T-cell (primary cell): Measurements from ENCODE around the gene ARHGAP8. TPM values are rescaled to one million over a fixed set of nuclear protein-coding genes. Genes with fewer than 3 reads are reported as not detected.

Experiments used
- ATAC-seq, 4 experiments: fragments of 200-7000 bp in 3 of 4; fragments of 150-1000 bp in 1 of 4; cut with Tn5 transposase; replicated peaks in 1 of 4; 1 replicate in 3 of 4; 2 replicates in 1 of 4; pipeline ENCODE4 v1.10.0; 2021; ENCODE audit warnings: moderate library complexity in 3 of 4, mild to moderate bottlenecking in 2 of 4, moderate number of reproducible peaks in 1 of 4
- CTCF ChIA-PET, 2 donors: fragments of 300-600 bp; sonication (Branson Sonifier 250); formaldehyde crosslinking; loops; one replicate each; lab custom pipeline; 2022; ENCODE audit warnings: antibody characterized with exemption in 2 of 2; lab: Charles Lee
- POLR2A ChIA-PET, 2 donors: fragments of 300-600 bp; sonication (Branson Sonifier 250); formaldehyde crosslinking; loops; one replicate each; lab custom pipeline; 2022; ENCODE audit warnings: antibody characterized with exemption in 2 of 2; lab: Charles Lee
- DNase-seq, 35 experiments: peaks; one replicate each; pipeline versions ENCODE4 v3.0.0 to v3.0.0-alpha.2; 2013 to 2023
- H3K27ac ChIP-seq: one replicate; pipeline ENCODE4 v1.5.1; 2013; ENCODE audit warnings: low read length
- H3K27me3 ChIP-seq, 2 experiments: replicated peaks in 1 of 2; 1 replicate in 1 of 2; 2 replicates in 1 of 2; pipeline versions ENCODE4 v1.6.1 to v1.7.0; 2013; ENCODE audit warnings: low read length in 1 of 2, mixed read lengths in 1 of 2; ENCODE audit not compliant: control insufficient read depth in 2 of 2, insufficient read depth in 2 of 2; ENCODE audit errors: extremely low read depth in 1 of 2
- H3K36me3 ChIP-seq, 2 donors: 1 replicate in 1 of 2; 2 replicates in 1 of 2; pipeline versions ENCODE4 v1.6.1 to v1.7.0; 2013; ENCODE audit warnings: low read length in 1 of 2; ENCODE audit not compliant: control insufficient read depth in 2 of 2, insufficient read depth in 1 of 2; ENCODE audit errors: extremely low read depth in 1 of 2
- H3K4me1 ChIP-seq, 2 experiments: 1 replicate in 1 of 2; 2 replicates in 1 of 2; pipeline versions ENCODE4 v1.6.1 to v1.7.0; 2013; ENCODE audit warnings: low read length in 2 of 2, mixed read lengths in 1 of 2; ENCODE audit not compliant: insufficient read depth in 2 of 2, control insufficient read depth in 1 of 2; ENCODE audit errors: extremely low read depth in 1 of 2
- H3K4me3 ChIP-seq, 2 donors: 1 replicate in 1 of 2; 2 replicates in 1 of 2; pipeline versions ENCODE4 v1.5.1 to v1.7.0; 2013; ENCODE audit warnings: mild to moderate bottlenecking in 2 of 2, low read length in 1 of 2, moderate library complexity in 1 of 2; ENCODE audit not compliant: control insufficient read depth in 1 of 2; ENCODE audit errors: extremely low read depth in 1 of 2
- H3K9me3 ChIP-seq: 2 replicates; pipeline ENCODE4 v1.7.0; 2013
- H3K27ac Mint-ChIP-seq, 2 donors: one replicate each; pipeline ENCODE4 v1.8.0; 2020 to 2021; ENCODE audit warnings: mild to moderate bottlenecking in 2 of 2, mixed read lengths in 2 of 2
- H3K27me3 Mint-ChIP-seq, 2 donors: one replicate each; pipeline ENCODE4 v1.8.0; 2021 to 2022; ENCODE audit warnings: mixed read lengths in 2 of 2
- H3K36me3 Mint-ChIP-seq: one replicate; pipeline ENCODE4 v1.8.0; 2021; ENCODE audit warnings: mixed read lengths
- H3K4me1 Mint-ChIP-seq, 3 donors: one replicate each; pipeline ENCODE4 v1.8.0; 2020 to 2022; ENCODE audit warnings: mixed read lengths in 3 of 3, mild to moderate bottlenecking in 1 of 3
- H3K4me3 Mint-ChIP-seq, 3 donors: one replicate each; pipeline ENCODE4 v1.8.0; 2020 to 2022; ENCODE audit warnings: mild to moderate bottlenecking in 3 of 3, mixed read lengths in 3 of 3, moderate library complexity in 3 of 3
- H3K9me3 Mint-ChIP-seq, 3 donors: one replicate each; pipeline ENCODE4 v1.8.0; 2020 to 2022; ENCODE audit warnings: mixed read lengths in 3 of 3
- WGBS: methylation state at CpG from one replicate; pipeline ENCODE4 v1.1.5; 2013; ENCODE audit warnings: missing lambda C conversion rate; ENCODE audit not compliant: insufficient coverage; 5-methylcytosine and 5-hydroxymethylcytosine counted together
- total RNA-seq, 35 experiments: library from RNA in 6 of 35; stranded (reverse) in 6 of 35; fragments of 120-200 nt in 1 of 35; gene quantifications; one replicate each; pipeline versions ENCODE4 v1.2.1 to v1.2.4 and lab custom pipeline; 2013 to 2026

The ARHGAP8 gene
- total RNA-seq, 5 donors from 2014 or later (not counting 1 experiment from before 2014, with no cell fraction given) = 0.59 to 4.7 (median 2.0) TPM

DNA sequence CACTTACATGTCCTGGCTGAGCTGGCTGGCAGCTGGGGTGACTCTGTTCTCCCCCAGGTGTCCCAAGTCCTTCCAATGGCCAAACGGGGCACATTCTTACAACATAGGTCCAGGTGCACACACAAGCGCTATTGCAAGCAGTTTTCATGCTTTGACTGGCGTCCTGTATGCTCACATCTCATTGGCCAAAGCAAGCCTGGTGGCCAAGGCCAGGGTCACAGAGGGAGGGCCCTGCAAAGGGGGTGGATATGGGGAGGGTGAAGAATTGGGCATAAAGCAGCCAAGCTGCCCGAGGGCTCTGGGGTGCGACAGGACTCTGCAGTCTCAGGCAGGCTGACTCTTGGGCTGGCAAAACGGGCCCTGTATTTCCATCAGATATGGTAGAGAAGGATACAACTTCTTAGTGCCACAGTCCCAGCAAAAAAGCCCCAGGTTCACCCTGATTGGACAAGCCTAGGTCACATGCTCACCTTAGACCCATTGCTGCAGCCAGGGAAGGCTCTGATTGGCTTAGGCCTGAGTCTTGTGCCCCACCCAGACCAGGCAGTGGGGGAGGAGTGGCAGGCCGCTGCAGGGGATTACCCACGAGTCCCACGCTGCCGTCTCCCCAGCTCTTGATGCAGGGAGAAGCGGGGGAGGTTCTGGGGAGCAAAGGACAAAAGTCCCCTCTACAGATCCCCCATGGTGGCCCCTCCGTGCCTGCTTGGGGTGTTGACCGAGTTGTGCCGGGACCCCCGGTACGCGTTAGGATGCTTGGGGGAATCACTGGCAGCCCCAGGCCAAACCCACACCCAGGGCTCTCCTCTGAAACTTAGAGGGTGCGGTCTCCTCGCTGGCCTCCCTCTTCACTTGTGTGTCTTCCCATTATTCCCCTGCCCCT is 110.8 kb downstream of the ARHGAP8 start:
- DNase-seq = no peak
- H3K27me3 ChIP-seq = peaks cover 0 to 21% of the 10 kb centered on the region in 2 experiments
- H3K4me3 ChIP-seq = no peak overlapping the region
- no peaks in the 10 kb centered on the region for H3K36me3 ChIP-seq
- no peak overlapping the region for H3K4me3 Mint-ChIP-seq
- H3K9me3 ChIP-seq = no peaks in the 10 kb centered on the region
- H3K4me1 Mint-ChIP-seq = no peaks in the 10 kb centered on the region
- H3K4me1 ChIP-seq = no peaks in the 10 kb centered on the region
- ChIA-PET CTCF (no interaction called here), POLR2A (no interaction called here)
- no peak overlapping the region for H3K27ac Mint-ChIP-seq
- H3K9me3 Mint-ChIP-seq = no peaks in the 10 kb centered on the region
- peaks cover 9 to 14% of the 10 kb centered on the region in 2 donors for H3K27me3 Mint-ChIP-seq
- H3K36me3 Mint-ChIP-seq = no peaks in the 10 kb centered on the region
- 83% methylated on average over 6 of the region's 19 CpGs for WGBS
- no peak overlapping the region for H3K27ac ChIP-seq
- no peak for ATAC-seq

DNA sequence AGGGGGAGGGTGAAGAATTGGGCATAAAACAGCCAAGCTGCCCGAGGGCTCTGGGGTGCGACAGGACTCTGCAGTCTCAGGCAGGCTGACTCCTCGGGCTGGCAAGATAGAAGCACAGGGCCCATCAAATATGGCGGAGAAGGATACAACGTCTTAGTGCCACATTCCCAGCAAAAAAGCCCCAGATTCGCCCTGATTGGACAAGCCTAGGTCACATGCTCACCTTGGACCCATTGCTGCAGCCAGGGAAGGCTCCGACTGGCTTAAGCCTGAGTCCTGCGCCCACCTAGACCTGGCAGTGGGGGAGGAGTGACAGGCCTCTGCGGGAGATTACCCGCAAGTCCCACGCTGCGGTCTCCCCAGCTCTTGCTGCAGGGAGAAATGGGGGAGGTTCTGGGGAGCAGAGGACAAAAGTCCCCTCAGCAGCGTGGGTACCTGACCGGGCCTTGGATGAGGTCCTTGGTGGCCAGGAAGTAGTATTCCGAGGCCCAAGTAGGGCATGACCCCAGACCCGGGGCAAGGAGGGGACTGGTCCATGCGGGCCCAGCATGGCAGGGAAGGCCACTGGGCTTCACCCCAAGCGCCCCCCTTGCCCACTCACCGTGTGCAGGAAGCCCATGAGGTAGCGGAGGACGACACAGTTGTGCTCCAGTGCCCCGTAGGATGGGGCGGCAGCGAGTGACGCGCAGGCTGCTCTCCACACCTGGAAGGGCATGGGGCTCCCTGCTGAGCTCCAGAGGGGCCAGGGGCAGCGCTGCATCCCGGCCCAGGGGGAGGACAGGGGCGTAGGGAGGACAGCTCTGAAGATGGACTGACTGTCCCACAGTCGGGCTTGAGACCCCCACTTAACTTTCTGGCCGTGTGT is 113.0 kb downstream of the ARHGAP8 start:
- POLR2A ChIA-PET = no interaction called here
- WGBS = 83% methylated on average over 27 of the region's 31 CpGs
- ATAC-seq (no peak), DNase-seq (no peak)
- Histone ChIP-seq H3K9me3 (no peaks in the 10 kb centered on the region), H3K36me3 (no peaks in the 10 kb centered on the region), H3K4me1 (no peaks in the 10 kb centered on the region), H3K27ac (no peak overlapping the region), H3K27me3 (peaks cover 0 to 24% of the 10 kb centered on the region in 2 experiments), H3K4me3 (no peak overlapping the region)
- CTCF ChIA-PET = no interaction called here
- Mint-ChIP-seq H3K9me3 (peaks cover 0 to 2% (median 0%) of the 10 kb centered on the region in 3 donors), H3K4me3 (no peak overlapping the region), H3K36me3 (no peaks in the 10 kb centered on the region), H3K27me3 (peaks cover 11 to 15% of the 10 kb centered on the region in 2 donors), H3K4me1 (no peaks in the 10 kb centered on the region), H3K27ac (no peak overlapping the region)

DNA sequence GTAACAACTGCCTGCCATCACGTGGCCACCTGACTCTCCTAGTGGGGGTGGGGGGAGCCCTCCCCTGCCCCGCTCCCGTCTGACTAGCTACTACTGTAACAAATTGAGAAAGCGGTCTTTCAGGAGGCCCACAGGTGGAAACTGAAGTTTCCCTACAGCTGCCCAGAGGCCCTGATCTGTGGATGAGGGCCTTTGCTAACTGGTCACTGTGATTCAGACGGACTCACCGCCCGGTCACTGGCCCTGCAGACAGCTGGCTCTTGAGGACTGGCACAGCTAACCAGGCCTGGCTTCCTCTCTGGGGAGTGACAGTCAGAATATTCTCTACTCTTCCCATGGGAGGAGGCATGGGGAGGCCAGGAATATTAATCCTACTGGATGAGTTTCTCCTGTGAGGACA is 116.8 kb downstream of the ARHGAP8 start:
- peaks cover 2% of the 10 kb centered on the region for H3K36me3 Mint-ChIP-seq
- DNase-seq (no peak), ATAC-seq (no peak)
- no peaks in the 10 kb centered on the region for H3K4me1 Mint-ChIP-seq
- CTCF ChIA-PET = no interaction called here
- no peak overlapping the region for H3K4me3 Mint-ChIP-seq
- H3K27me3 Mint-ChIP-seq = peaks cover 9 to 15% of the 10 kb centered on the region in 2 donors
- POLR2A ChIA-PET = no interaction called here
- H3K27ac Mint-ChIP-seq = no peak overlapping the region
- Histone ChIP-seq H3K9me3 (no peaks in the 10 kb centered on the region), H3K4me3 (no peak overlapping the region), H3K27me3 (peaks cover 0 to 25% of the 10 kb centered on the region in 2 experiments), H3K27ac (no peak overlapping the region), H3K36me3 (no peaks in the 10 kb centered on the region), H3K4me1 (no peaks in the 10 kb centered on the region)
- WGBS = no CpG with 5 or more reads among the region's 7 CpGs
- peaks cover 4 to 5% (median 4%) of the 10 kb centered on the region in 3 donors for H3K9me3 Mint-ChIP-seq

DNA sequence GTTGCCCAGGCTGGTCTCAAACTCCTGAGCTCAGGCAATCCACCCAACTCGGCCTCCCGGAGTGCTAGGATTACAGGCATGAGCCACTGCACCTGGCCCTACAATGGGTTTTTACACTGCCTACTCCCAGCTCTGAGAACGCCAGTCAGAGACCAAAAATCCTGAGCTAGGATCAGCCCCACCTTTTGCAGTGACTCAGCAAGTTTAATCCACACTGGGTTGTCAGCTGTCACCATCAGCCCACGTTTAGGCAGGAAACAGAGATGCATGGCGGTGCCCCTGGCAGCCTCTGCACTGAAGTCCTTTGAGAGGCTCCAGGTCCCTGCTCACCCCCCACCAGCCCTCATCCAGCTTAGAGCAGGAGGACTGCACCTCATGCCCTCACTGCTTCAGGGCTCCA is 117.6 kb downstream of the ARHGAP8 start:
- H3K36me3 ChIP-seq = no peaks in the 10 kb centered on the region
- no peak overlapping the region for H3K4me3 ChIP-seq
- peaks cover 4 to 5% (median 4%) of the 10 kb centered on the region in 3 donors for H3K9me3 Mint-ChIP-seq
- 23% methylated on average over 5 of the region's 5 CpGs for WGBS
- peaks cover 0 to 25% of the 10 kb centered on the region in 2 experiments for H3K27me3 ChIP-seq
- ChIA-PET POLR2A (no interaction called here), CTCF (no interaction called here)
- no peaks in the 10 kb centered on the region for H3K4me1 Mint-ChIP-seq
- peaks cover 2% of the 10 kb centered on the region for H3K36me3 Mint-ChIP-seq
- H3K27ac Mint-ChIP-seq = no peak overlapping the region
- no peaks in the 10 kb centered on the region for H3K9me3 ChIP-seq
- DNase-seq = no peak
- peaks cover 9 to 13% of the 10 kb centered on the region in 2 donors for H3K27me3 Mint-ChIP-seq
- H3K4me3 Mint-ChIP-seq = no peak overlapping the region
- no peak overlapping the region for H3K27ac ChIP-seq
- H3K4me1 ChIP-seq = no peaks in the 10 kb centered on the region
- no peak for ATAC-seq

DNA sequence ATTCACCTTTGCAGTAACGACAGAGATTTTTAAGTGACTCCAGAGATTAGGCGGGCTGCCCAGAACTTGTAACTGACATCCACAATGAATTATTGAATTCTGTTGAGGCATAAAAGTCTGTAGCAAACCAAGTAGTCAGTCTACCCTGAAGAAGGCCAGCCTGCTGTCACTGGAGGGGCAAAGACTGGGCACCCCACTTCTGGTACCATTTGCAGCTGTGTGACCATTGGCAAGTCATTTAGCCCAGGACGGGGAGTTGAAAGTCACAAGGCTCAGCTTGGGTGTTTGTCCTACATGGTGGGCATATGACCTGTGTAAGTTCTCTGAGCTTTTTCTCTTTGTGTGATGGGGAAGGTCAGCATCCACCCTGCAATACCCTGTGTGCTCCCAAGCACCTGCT is 119.4 kb downstream of the ARHGAP8 start:
- H3K27me3 ChIP-seq = peaks cover 0 to 22% of the 10 kb centered on the region in 2 experiments
- ChIA-PET POLR2A (no interaction called here), CTCF (no interaction called here)
- no peaks in the 10 kb centered on the region for H3K4me1 ChIP-seq
- Mint-ChIP-seq H3K4me1 (no peaks in the 10 kb centered on the region), H3K36me3 (peaks cover 2% of the 10 kb centered on the region), H3K9me3 (peaks cover 8 to 9% (median 9%) of the 10 kb centered on the region in 3 donors), H3K27ac (no peak overlapping the region), H3K27me3 (peaks cover 9 to 13% of the 10 kb centered on the region in 2 donors), H3K4me3 (no peak overlapping the region)
- no peaks in the 10 kb centered on the region for H3K36me3 ChIP-seq
- 100% methylated on average over 1 of the region's 3 CpGs for WGBS
- no peaks in the 10 kb centered on the region for H3K9me3 ChIP-seq
- no peak overlapping the region for H3K27ac ChIP-seq
- no peak for ATAC-seq
- no peak overlapping the region for H3K4me3 ChIP-seq
- no peak for DNase-seq

DNA sequence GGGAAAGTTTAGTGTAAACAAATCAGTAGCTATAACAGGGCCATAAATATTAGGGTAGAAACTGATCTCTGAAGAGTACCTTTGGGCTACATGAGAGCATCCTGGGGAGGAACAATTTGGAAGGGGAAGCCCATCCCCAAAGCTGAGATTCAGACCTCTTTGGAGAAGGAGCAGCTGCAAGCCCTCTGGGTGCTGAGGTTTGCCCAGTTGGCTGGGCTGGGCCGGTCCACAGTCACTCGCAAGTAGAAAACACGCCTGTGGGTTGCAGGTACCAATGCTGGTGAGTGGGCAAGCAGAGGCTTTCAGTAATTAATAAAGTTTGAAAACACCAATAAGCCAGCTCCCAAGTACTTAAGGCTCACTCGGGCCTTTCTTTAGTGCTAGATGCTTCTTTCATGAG is 124.5 kb downstream of the ARHGAP8 start:
- POLR2A ChIA-PET = no interaction called here

More for the DNA sequence above, 124.5 kb downstream of the ARHGAP8 start:
- Mint-ChIP-seq H3K27me3 (peaks cover 1 to 5% of the 10 kb centered on the region in 2 donors), H3K4me1 (no peaks in the 10 kb centered on the region), H3K4me3 (no peak overlapping the region), H3K36me3 (peaks cover 2% of the 10 kb centered on the region), H3K9me3 (peaks cover 4 to 5% (median 4%) of the 10 kb centered on the region in 3 donors), H3K27ac (no peak overlapping the region)
- WGBS = 100% methylated on average over 1 of the region's 4 CpGs
- Histone ChIP-seq H3K27ac (no peak overlapping the region), H3K36me3 (no peaks in the 10 kb centered on the region), H3K4me1 (no peaks in the 10 kb centered on the region), H3K9me3 (no peaks in the 10 kb centered on the region), H3K27me3 (peaks cover 0 to 9% of the 10 kb centered on the region in 2 experiments), H3K4me3 (no peak overlapping the region)
- DNase-seq (no peak), ATAC-seq (no peak)
- CTCF ChIA-PET = no interaction called here
